Fibroblast of mammary gland (primary cell): ENCODE data around the gene PRAMEF1.

ENCODE experiments used
- DNase-seq: peaks from one replicate; pipeline ENCODE4 v3.0.0-alpha.2; 2010; ENCODE audit warnings: low read depth
- H3K4me3 ChIP-seq: 2 replicates; pipeline ENCODE4 v1.5.1; 2011; ENCODE audit warnings: low read depth, mild to moderate bottlenecking, low read length, moderate library complexity; ENCODE audit not compliant: control insufficient read depth
- TF ChIP-seq, protein P1 (sequence below): conservative IDR thresholded peaks from 2 replicates; pipeline ENCODE4 v1.5.1; 2011; ENCODE audit warnings: low read depth, low read length, inconsistent platforms; ENCODE audit not compliant: control insufficient read depth, insufficient read depth

PRAMEF1 gene

GRCh38 chr1:12763479-12763878 is 27.7 kb upstream of the PRAMEF1 start:
- DNase-seq = no peak
- TF ChIP-seq, protein P1, sequence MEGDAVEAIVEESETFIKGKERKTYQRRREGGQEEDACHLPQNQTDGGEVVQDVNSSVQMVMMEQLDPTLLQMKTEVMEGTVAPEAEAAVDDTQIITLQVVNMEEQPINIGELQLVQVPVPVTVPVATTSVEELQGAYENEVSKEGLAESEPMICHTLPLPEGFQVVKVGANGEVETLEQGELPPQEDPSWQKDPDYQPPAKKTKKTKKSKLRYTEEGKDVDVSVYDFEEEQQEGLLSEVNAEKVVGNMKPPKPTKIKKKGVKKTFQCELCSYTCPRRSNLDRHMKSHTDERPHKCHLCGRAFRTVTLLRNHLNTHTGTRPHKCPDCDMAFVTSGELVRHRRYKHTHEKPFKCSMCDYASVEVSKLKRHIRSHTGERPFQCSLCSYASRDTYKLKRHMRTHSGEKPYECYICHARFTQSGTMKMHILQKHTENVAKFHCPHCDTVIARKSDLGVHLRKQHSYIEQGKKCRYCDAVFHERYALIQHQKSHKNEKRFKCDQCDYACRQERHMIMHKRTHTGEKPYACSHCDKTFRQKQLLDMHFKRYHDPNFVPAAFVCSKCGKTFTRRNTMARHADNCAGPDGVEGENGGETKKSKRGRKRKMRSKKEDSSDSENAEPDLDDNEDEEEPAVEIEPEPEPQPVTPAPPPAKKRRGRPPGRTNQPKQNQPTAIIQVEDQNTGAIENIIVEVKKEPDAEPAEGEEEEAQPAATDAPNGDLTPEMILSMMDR = no peak
- H3K4me3 ChIP-seq = no peak overlapping the region

DNA sequence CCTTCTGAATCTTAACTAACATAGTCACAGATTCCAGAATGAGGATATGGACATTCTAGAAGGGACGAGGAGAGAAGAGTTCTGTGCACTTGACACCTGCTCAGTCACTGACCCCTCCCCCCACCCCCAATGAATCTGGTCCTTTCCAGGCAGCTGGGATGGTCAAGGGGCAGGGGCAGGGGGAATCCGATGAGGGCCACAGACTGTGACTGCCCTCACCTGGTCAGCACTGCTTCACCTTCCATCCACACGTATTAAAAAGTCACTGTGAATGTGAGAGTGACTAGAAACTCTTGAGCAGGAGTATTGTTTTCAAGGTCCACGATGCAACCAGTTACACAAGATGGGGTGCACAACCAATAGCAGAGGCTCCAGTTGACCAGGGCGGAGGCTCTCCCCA is 27.2 kb upstream of the PRAMEF1 start:
- H3K4me3 ChIP-seq = no peak overlapping the region
- TF ChIP-seq, protein P1 = no peak
- DNase-seq = no peak

- TF ChIP-seq, protein P1 = no peak
Measured at GRCh38 chr1:12769031-12769430, 22.2 kb upstream of the PRAMEF1 start.

DNA sequence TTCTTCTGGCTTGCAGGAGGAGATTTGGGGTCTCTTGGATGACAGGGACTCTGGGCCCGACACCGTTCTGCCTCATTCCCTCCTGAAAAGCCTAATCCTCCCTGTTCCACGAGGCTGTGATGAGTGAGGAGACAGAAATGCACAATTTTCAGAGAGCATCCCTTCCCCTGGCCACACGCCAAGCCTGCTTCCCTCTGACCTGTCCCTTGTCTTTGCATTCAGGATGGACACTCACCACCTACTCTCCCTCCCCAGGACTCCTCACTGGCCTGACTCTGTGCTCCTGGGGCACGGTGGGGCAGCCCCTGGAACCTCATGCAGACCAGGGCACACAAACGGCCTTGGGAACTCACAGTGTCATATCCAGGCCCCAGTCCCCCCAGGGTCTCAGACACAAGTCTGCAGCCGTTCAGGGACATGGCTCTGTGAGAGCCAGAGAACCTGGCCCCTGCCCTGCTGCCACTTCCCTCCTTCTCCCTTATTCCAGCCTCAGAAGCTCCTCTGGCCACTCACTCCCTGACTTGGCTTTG is 21.2 kb upstream of the PRAMEF1 start:
- H3K4me3 ChIP-seq = no peak overlapping the region
- TF ChIP-seq, protein P1 = no peak
- DNase-seq = no peak

More at GRCh38 chr1:12769031-12769430, 22.2 kb upstream of the PRAMEF1 start:
- no peak overlapping the region for H3K4me3 ChIP-seq
- no peak for DNase-seq

DNA sequence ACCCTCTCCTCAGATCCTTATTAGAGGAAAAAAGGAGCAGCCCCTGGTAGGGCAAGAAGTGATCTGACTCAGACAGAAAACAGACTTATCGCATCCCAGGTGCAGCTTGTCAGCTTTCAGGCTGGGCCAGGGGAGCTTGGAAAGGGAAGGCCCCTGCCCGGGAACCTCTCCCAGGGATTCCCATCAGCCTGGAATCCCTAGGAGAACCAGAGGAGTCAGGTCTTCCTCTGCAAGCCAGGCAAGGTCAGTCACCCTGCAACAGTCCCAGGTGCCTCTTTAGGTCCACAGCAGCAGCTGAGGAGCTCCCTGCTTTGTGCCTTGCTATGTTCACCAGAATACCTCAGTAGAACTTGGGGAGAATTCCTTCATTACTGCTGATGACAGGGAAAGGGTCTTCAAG is 20.6 kb upstream of the PRAMEF1 start:
- no peak overlapping the region for H3K4me3 ChIP-seq
- TF ChIP-seq, protein P1 = no peak
- no peak for DNase-seq

GRCh38 chr1:12771186-12771585 is 20.0 kb upstream of the PRAMEF1 start:
- TF ChIP-seq, protein P1 = no peak
- no peak overlapping the region for H3K4me3 ChIP-seq
- no peak for DNase-seq

GRCh38 chr1:12772520-12772919 is 18.7 kb upstream of the PRAMEF1 start:
- TF ChIP-seq, protein P1 = no peak
- DNase-seq = no peak
- H3K4me3 ChIP-seq = no peak overlapping the region
